DOHH2 (cell line): ENCODE data around the gene KLHDC1.

Source experiments
- H3F3A ChIP-seq: fragments of 200-600 bp; sonication (generic), shearing (Covaris generic); 2 replicates; pipeline ENCODE4 v1.6.0; 2016; ENCODE audit warnings: antibody characterized with exemption, mild to moderate bottlenecking; ENCODE audit not compliant: control insufficient read depth, insufficient read depth
- H3K27ac ChIP-seq: fragments of 200-600 bp; sonication (generic); 2 replicates; pipeline ENCODE4 v1.5.1; 2014; ENCODE audit warnings: low read depth, mild to moderate bottlenecking, low read length, moderate library complexity
- H3K27me3 ChIP-seq: fragments of 200-600 bp; sonication (generic); 2 replicates; pipeline ENCODE4 v1.6.1; 2014; ENCODE audit warnings: mild to moderate bottlenecking, low read length, mixed read lengths; ENCODE audit not compliant: control insufficient read depth
- H3K36me3 ChIP-seq: fragments of 200-600 bp; sonication (generic); 2 replicates; pipeline ENCODE4 v1.6.1; 2014; ENCODE audit warnings: mild to moderate bottlenecking, low read length, moderate library complexity, mixed read lengths; ENCODE audit not compliant: control insufficient read depth
- H3K4me1 ChIP-seq: fragments of 200-600 bp; sonication (generic); 2 replicates; pipeline ENCODE4 v1.6.1; 2014; ENCODE audit warnings: mild to moderate bottlenecking, low read length, mixed read lengths; ENCODE audit not compliant: control insufficient read depth
- H3K4me2 ChIP-seq: fragments of 200-600 bp; sonication (generic); 2 replicates; pipeline ENCODE4 v1.6.0; 2014; ENCODE audit warnings: mild to moderate bottlenecking, low read length, moderate library complexity
- H3K4me3 ChIP-seq: fragments of 200-600 bp; sonication (generic); 2 replicates; pipeline ENCODE4 v1.5.1; 2014; ENCODE audit warnings: mild to moderate bottlenecking, low read length, mixed read lengths
- H3K79me2 ChIP-seq: fragments of 200-600 bp; sonication (generic); 2 replicates; pipeline ENCODE4 v1.6.1; 2014; ENCODE audit warnings: mild to moderate bottlenecking, low read length, mixed read lengths; ENCODE audit not compliant: control insufficient read depth
- H3K9me2 ChIP-seq: fragments of 200-600 bp; sonication (generic); replicated peaks from 2 replicates; pipeline ENCODE4 v1.6.1; 2014; ENCODE audit warnings: mild to moderate bottlenecking, low read length, mixed read lengths; ENCODE audit not compliant: control insufficient read depth
- H3K9me3 ChIP-seq: fragments of 200-600 bp; sonication (generic); 2 replicates; pipeline ENCODE4 v1.6.1; 2014; ENCODE audit warnings: antibody characterized with exemption, low read length, mixed read lengths; ENCODE audit not compliant: control insufficient read depth, insufficient read depth
- H4K20me1 ChIP-seq: fragments of 200-600 bp; sonication (generic); 2 replicates; pipeline ENCODE4 v1.6.0; 2014; ENCODE audit warnings: low read depth, mild to moderate bottlenecking, antibody characterized with exemption, low read length, moderate library complexity; ENCODE audit not compliant: control insufficient read depth, insufficient read depth
- EZH2phosphoT487 ChIP-seq: fragments of 200-600 bp; sonication (generic); IDR thresholded peaks from 2 replicates; pipeline ENCODE4 v1.6.1; 2017; ENCODE audit warnings: borderline replicate concordance, mild to moderate bottlenecking, antibody characterized with exemption, low read length, moderate library complexity, mixed read lengths
- TF ChIP-seq, protein P1 (sequence below): fragments of 200-600 bp; sonication (generic); IDR thresholded peaks from one replicate; pipeline ENCODE4 v1.5.1; 2014; ENCODE audit warnings: antibody characterized with exemption, mild to moderate bottlenecking, low read depth, low read length; ENCODE audit not compliant: poor library complexity, severe bottlenecking

KLHDC1 gene

DNA sequence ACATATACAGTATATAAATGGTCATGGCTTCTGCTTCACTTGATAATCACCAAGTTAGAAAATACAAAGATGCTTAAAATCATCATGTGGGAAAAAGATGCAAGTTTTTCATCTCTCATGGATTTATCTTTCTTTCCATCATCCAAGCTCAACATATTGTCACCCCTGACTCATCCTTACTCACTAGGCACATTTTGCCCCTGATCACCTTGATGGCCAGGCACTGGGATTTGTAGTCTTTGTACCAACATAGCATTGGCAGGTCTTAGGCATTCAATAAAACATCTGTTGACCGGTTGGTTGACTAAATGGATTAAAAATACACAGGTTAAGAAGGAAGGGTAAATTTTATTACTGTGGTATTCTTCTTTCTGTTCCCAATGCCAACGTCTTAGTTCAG lies 103.1 kb downstream of the KLHDC1 start:
- Histone ChIP-seq H3K4me3 (no peak overlapping the region), H3K27ac (no peak overlapping the region), H3K79me2 (no peaks in the 10 kb centered on the region), H4K20me1 (no peaks in the 10 kb centered on the region), H3K27me3 (no peaks in the 10 kb centered on the region), H3F3A (peaks cover 2% of the 10 kb centered on the region), H3K9me3 (no peaks in the 10 kb centered on the region), H3K9me2 (no peaks in the 10 kb centered on the region), H3K36me3 (peaks cover 93% of the 10 kb centered on the region), H3K4me1 (no peaks in the 10 kb centered on the region), H3K4me2 (no peak overlapping the region)
- TF ChIP-seq, protein P1, sequence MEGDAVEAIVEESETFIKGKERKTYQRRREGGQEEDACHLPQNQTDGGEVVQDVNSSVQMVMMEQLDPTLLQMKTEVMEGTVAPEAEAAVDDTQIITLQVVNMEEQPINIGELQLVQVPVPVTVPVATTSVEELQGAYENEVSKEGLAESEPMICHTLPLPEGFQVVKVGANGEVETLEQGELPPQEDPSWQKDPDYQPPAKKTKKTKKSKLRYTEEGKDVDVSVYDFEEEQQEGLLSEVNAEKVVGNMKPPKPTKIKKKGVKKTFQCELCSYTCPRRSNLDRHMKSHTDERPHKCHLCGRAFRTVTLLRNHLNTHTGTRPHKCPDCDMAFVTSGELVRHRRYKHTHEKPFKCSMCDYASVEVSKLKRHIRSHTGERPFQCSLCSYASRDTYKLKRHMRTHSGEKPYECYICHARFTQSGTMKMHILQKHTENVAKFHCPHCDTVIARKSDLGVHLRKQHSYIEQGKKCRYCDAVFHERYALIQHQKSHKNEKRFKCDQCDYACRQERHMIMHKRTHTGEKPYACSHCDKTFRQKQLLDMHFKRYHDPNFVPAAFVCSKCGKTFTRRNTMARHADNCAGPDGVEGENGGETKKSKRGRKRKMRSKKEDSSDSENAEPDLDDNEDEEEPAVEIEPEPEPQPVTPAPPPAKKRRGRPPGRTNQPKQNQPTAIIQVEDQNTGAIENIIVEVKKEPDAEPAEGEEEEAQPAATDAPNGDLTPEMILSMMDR, result no peak
- TF ChIP-seq EZH2phosphoT487, result no peak
